Measurements from ENCODE around the gene GGPS1. TPM values are rescaled to one million over a fixed set of nuclear protein-coding genes. Genes with fewer than 3 reads are reported as not detected.
A peak's percentile ranks its signal among the peaks of the same experiment; 100 is the strongest.

GGPS1 gene
- total RNA-seq, 1 experiment from 2014 or later = 37.3 TPM

DNA sequence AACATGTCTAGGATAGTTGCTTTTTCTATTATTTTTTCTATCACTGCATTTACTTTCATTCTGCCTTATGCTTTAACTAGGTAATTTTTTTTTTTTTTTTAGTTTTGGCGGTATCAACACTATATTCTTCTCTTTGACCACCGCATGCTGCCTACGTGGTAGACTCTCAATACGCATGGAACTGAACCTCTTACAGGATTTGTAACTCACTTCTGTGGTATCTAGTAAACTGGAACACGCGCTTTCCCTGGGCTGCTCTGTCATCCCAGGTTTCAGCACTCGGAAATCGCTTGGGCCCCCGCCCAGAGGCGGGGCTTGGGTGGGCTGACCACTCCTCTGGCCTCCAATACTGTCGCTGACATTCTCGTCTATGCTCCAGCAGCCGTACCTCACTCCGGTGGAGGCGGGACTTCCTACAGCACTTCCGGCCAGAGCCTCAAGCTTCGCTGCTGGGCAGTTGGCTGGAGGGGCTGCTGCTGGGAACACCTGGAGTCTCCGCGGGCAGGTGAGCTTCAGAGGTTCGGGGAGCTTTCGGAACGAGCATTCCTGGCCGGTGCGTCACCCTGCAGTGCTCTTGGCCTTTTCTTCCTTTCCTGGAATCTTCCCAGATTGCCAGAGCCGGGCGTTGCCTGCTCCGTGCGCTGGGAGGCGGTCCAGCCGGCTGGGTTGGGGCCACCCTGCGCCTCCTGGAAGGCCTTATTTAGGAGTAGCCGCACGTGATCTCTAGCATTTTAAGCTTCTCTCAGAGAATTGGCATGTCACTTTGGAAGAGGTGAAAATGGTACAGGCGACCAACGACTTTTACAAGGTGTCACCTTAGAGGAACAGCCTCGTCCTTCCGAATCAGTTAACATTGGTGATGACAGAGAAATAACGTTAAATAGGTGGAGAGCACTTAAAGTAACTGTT lies 38.9 kb downstream of the GGPS1 start, which contains the start of gene TBCE (continued):
- TF ChIP-seq ATF1 (CRISPR knock-in tag; IDR thresholded peaks at IDR 0.05) = no peak
- no peak for TF ChIP-seq ZNF416 (CRISPR knock-in tag; IDR thresholded peaks at IDR 0.05)
- peak; percentile 17; the same call in 1 of the 2 replicates for TF ChIP-seq CREM (CRISPR knock-in tag; IDR thresholded peaks at IDR 0.05)
- TF ChIP-seq FOXJ3 (CRISPR knock-in tag; IDR thresholded peaks at IDR 0.05; ENCODE audit: borderline replicate concordance) = no peak
- TF ChIP-seq NR3C1 (CRISPR knock-in tag; conservative IDR thresholded peaks at IDR 0.05; ENCODE audit: low read depth) = no peak
- TF ChIP-seq ZNF232 (CRISPR knock-in tag; IDR thresholded peaks at IDR 0.05) = 0 out of 2 replicates have a peak, but pooled peaks have one; percentile 11
- TF ChIP-seq, protein P1, sequence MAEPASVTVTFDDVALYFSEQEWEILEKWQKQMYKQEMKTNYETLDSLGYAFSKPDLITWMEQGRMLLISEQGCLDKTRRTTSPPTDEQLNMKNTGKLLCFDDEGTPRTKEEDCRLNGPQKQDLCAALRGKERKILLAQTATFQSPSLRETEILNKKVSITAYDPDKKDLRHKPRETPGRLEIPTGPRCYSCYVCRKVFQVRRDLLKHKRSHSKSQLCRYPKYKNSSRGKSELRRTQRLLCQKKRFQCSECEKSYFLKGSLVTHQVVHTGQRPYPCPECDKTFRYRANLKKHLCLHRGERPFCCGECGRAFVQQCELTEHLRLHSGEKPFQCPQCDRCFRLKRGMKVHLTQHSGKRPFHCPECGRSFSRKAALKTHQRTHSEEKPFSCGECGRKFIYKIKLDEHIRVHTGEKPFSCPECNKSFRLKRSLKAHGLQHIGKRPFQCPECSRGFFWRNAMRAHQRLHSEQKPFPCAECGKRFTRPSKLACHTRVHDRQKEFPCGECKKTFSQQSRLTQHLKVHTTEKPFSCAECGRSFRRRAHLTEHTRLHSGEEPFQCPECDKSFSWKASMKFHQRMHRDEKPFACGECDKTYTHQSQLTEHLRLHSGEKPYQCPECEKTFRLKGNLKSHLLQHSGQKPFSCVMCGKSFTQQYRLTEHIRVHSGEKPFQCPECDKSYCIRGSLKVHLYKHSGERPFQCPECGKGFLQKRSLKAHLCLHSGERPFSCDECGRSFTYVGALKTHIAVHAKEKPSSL (CRISPR knock-in tag; conservative IDR thresholded peaks at IDR 0.05) = no peak

DNA sequence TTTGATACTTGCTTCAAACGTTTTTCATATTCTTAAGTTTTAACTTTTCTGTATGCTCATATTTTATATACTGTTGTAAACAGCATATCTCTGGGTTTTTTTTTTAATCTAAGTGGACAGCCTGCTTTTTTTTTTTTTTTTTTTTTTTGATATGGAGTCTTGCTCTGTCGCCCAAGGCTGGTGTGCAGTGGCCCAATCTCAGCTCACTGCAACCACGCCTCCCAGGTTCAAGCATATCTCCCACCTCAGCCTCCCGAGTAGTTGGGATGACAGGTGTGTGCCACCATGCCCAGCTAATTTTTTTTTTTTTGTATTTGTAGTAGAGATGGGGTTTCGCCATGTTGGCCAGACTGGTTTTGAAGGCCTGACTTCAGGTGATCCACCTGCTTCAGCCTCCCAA lies 40.1 kb downstream of the GGPS1 start:
- CTCF ChIA-PET = interaction anchor here (1.3 kb wide), 1 partner anchor 48 kb away, joined by 8 read pairs; no protein-coding TSS in a partner anchor
- Mint-ChIP-seq H3K36me3 (peaks cover 14% of the 10 kb centered on the region), H3K9me3 (no peaks in the 10 kb centered on the region), H3K27me3 (ENCODE audit: low read depth) (no peaks in the 10 kb centered on the region; the same call in 1 of the 2 replicates), H3K4me3 (peak overlapping the region; percentile 98), H3K4me1 (peaks cover 20% of the 10 kb centered on the region), H3K27ac (peak overlapping the region; percentile 99; the same call in 1 of the 2 replicates)
- TF ChIP-seq GRHL2 (CRISPR knock-in tag; IDR thresholded peaks at IDR 0.05; ENCODE audit: insufficient replicate concordance, severe bottlenecking) = no peak
- TF ChIP-seq, protein P2, sequence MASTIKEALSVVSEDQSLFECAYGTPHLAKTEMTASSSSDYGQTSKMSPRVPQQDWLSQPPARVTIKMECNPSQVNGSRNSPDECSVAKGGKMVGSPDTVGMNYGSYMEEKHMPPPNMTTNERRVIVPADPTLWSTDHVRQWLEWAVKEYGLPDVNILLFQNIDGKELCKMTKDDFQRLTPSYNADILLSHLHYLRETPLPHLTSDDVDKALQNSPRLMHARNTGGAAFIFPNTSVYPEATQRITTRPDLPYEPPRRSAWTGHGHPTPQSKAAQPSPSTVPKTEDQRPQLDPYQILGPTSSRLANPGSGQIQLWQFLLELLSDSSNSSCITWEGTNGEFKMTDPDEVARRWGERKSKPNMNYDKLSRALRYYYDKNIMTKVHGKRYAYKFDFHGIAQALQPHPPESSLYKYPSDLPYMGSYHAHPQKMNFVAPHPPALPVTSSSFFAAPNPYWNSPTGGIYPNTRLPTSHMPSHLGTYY (CRISPR knock-in tag; IDR thresholded peaks at IDR 0.05) = no peak
- TF ChIP-seq GTF2I (CRISPR knock-in tag; conservative IDR thresholded peaks at IDR 0.05) = no peak
- TF ChIP-seq RELA (CRISPR knock-in tag; IDR thresholded peaks at IDR 0.05; ENCODE audit: borderline replicate concordance) = no peak
- no peak for TF ChIP-seq HMGA2 (CRISPR knock-in tag; IDR thresholded peaks at IDR 0.05)
- TF ChIP-seq, protein P3, sequence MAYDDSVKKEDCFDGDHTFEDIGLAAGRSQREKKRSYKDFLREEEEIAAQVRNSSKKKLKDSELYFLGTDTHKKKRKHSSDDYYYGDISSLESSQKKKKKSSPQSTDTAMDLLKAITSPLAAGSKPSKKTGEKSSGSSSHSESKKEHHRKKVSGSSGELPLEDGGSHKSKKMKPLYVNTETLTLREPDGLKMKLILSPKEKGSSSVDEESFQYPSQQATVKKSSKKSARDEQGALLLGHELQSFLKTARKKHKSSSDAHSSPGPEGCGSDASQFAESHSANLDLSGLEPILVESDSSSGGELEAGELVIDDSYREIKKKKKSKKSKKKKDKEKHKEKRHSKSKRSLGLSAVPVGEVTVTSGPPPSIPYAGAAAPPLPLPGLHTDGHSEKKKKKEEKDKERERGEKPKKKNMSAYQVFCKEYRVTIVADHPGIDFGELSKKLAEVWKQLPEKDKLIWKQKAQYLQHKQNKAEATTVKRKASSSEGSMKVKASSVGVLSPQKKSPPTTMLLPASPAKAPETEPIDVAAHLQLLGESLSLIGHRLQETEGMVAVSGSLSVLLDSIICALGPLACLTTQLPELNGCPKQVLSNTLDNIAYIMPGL (CRISPR knock-in tag; IDR thresholded peaks at IDR 0.05) = no peak
- no peak for TF ChIP-seq CREB1 (CRISPR knock-in tag; IDR thresholded peaks at IDR 0.05)
- no peak for TF ChIP-seq CBFB (CRISPR knock-in tag; IDR thresholded peaks at IDR 0.05; ENCODE audit: low read depth)
- TF ChIP-seq, protein P4, sequence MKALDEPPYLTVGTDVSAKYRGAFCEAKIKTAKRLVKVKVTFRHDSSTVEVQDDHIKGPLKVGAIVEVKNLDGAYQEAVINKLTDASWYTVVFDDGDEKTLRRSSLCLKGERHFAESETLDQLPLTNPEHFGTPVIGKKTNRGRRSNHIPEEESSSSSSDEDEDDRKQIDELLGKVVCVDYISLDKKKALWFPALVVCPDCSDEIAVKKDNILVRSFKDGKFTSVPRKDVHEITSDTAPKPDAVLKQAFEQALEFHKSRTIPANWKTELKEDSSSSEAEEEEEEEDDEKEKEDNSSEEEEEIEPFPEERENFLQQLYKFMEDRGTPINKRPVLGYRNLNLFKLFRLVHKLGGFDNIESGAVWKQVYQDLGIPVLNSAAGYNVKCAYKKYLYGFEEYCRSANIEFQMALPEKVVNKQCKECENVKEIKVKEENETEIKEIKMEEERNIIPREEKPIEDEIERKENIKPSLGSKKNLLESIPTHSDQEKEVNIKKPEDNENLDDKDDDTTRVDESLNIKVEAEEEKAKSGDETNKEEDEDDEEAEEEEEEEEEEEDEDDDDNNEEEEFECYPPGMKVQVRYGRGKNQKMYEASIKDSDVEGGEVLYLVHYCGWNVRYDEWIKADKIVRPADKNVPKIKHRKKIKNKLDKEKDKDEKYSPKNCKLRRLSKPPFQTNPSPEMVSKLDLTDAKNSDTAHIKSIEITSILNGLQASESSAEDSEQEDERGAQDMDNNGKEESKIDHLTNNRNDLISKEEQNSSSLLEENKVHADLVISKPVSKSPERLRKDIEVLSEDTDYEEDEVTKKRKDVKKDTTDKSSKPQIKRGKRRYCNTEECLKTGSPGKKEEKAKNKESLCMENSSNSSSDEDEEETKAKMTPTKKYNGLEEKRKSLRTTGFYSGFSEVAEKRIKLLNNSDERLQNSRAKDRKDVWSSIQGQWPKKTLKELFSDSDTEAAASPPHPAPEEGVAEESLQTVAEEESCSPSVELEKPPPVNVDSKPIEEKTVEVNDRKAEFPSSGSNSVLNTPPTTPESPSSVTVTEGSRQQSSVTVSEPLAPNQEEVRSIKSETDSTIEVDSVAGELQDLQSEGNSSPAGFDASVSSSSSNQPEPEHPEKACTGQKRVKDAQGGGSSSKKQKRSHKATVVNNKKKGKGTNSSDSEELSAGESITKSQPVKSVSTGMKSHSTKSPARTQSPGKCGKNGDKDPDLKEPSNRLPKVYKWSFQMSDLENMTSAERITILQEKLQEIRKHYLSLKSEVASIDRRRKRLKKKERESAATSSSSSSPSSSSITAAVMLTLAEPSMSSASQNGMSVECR (CRISPR knock-in tag; IDR thresholded peaks at IDR 0.05; ENCODE audit: borderline replicate concordance) = no peak
- TF ChIP-seq ZNF263 (CRISPR knock-in tag; IDR thresholded peaks at IDR 0.05; ENCODE audit: low read depth) = no peak
- no peak for TF ChIP-seq OVOL2 (CRISPR knock-in tag; IDR thresholded peaks at IDR 0.05; ENCODE audit: borderline replicate concordance)
- TF ChIP-seq, protein P5, sequence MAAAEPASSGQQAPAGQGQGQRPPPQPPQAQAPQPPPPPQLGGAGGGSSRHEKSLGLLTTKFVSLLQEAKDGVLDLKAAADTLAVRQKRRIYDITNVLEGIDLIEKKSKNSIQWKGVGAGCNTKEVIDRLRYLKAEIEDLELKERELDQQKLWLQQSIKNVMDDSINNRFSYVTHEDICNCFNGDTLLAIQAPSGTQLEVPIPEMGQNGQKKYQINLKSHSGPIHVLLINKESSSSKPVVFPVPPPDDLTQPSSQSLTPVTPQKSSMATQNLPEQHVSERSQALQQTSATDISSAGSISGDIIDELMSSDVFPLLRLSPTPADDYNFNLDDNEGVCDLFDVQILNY (CRISPR knock-in tag; IDR thresholded peaks at IDR 0.05) = no peak
- no peak for TF ChIP-seq ATF1 (CRISPR knock-in tag; IDR thresholded peaks at IDR 0.05)
- TF ChIP-seq NR2C2 (CRISPR knock-in tag; IDR thresholded peaks at IDR 0.05) = no peak
- TF ChIP-seq IRF2 (CRISPR knock-in tag; IDR thresholded peaks at IDR 0.05; ENCODE audit: borderline replicate concordance, low read depth) = no peak
- POLR2A ChIA-PET = no interaction called here
- DNase-seq (ENCODE audit: low spot score) (no peak), ATAC-seq (no peak)
